Liver (tissue), 3 donors: Measurements from ENCODE around the gene ARHGEF33.

Experiments used
- CTCF ChIP-seq: fragments of 150-350 bp; IDR thresholded peaks from 2 replicates; pipeline ENCODE4 v1.5.1; 2017; ENCODE audit warnings: improper control_type of control experiment, low read depth, low read length; ENCODE audit not compliant: missing input control
- EGR1 ChIP-seq, 2 donors: IDR thresholded peaks; 2 replicates each; pipeline ENCODE4 v1.6.1; 2016 to 2018; ENCODE audit warnings: antibody characterized with exemption in 2 of 2, low read depth in 2 of 2
- FOXA1 ChIP-seq: IDR thresholded peaks from 2 replicates; pipeline ENCODE4 v1.6.1; 2016; ENCODE audit warnings: antibody characterized with exemption
- GABPA ChIP-seq, 2 donors: IDR thresholded peaks in 1 of 2; conservative IDR thresholded peaks in 1 of 2; 2 replicates each; pipeline ENCODE4 v1.6.1; 2016; ENCODE audit warnings: antibody characterized with exemption in 2 of 2, mild to moderate bottlenecking in 1 of 2, moderate library complexity in 1 of 2
- JUND ChIP-seq, 2 donors: IDR thresholded peaks; 2 replicates each; pipeline ENCODE4 v1.6.1; 2016; ENCODE audit warnings: antibody characterized with exemption in 2 of 2
- MAX ChIP-seq: IDR thresholded peaks from 2 replicates; pipeline ENCODE4 v1.6.1; 2016; ENCODE audit warnings: antibody characterized with exemption
- RAD21 ChIP-seq, 2 donors: IDR thresholded peaks; 2 replicates each; pipeline ENCODE4 v1.6.1; 2016; ENCODE audit warnings: antibody characterized with exemption in 2 of 2, mild to moderate bottlenecking in 2 of 2
- REST ChIP-seq: IDR thresholded peaks from 2 replicates; pipeline ENCODE4 v1.6.1; 2016; ENCODE audit warnings: antibody characterized with exemption, mild to moderate bottlenecking
- SP1 ChIP-seq: IDR thresholded peaks from 2 replicates; pipeline ENCODE4 v1.6.1; 2018; ENCODE audit warnings: antibody characterized with exemption, mild to moderate bottlenecking
- TAF1 ChIP-seq: conservative IDR thresholded peaks from 2 replicates; pipeline ENCODE4 v1.6.1; 2016; ENCODE audit warnings: antibody characterized with exemption, mild to moderate bottlenecking
- YY1 ChIP-seq: IDR thresholded peaks from 2 replicates; pipeline ENCODE4 v1.6.1; 2016; ENCODE audit warnings: antibody characterized with exemption, mild to moderate bottlenecking
- ZBTB33 ChIP-seq: IDR thresholded peaks from 2 replicates; pipeline ENCODE4 v1.6.1; 2016; ENCODE audit warnings: antibody characterized with exemption
- donor health status: healthy.
- donor health status: healthy.

GRCh38 chr2:38973266-38973665 lies 83.6 kb downstream of the ARHGEF33 start:
- no peak for TF ChIP-seq CTCF
- no peak for TF ChIP-seq FOXA1
- TF ChIP-seq TAF1, result no peak
- TF ChIP-seq RAD21 (IDR thresholded peaks at IDR 0.05), result no peak
- no peak for TF ChIP-seq YY1
- TF ChIP-seq JUND (IDR thresholded peaks at IDR 0.05), result no peak
- TF ChIP-seq ZBTB33, result no peak
- TF ChIP-seq REST, result no peak
- no peak for TF ChIP-seq EGR1 (IDR thresholded peaks at IDR 0.05; ENCODE audit: low read depth in 2 of 2)
- no peak for TF ChIP-seq MAX
- TF ChIP-seq SP1, result no peak
- no peak for TF ChIP-seq GABPA (IDR thresholded peaks at IDR 0.05 in 1 of 2, conservative IDR thresholded peaks at IDR 0.05 in 1 of 2)
